Lower leg skin (tissue), 4 donors: ENCODE results near the gene MEAF6. TPM values are rescaled to one million over a fixed set of nuclear protein-coding genes. Genes with fewer than 3 reads are reported as not detected.

Experiments
- DNase-seq, 2 donors: peaks; one replicate each; pipeline ENCODE4 v3.0.0-alpha.2; 2019; ENCODE audit warnings: low spot score in 2 of 2
- H3K4me3 ChIP-seq: fragments of 200-600 bp; sonication (generic); 2 replicates; pipeline ENCODE4 v1.5.1; 2017; ENCODE audit warnings: mild to moderate bottlenecking, low read depth; ENCODE audit not compliant: poor library complexity, severe bottlenecking
- CTCF ChIP-seq, 3 donors: fragments of 450-650 bp; IDR thresholded peaks; one replicate each; pipeline ENCODE4 v1.5.1; 2016; ENCODE audit warnings: antibody characterized with exemption in 3 of 3, mild to moderate bottlenecking in 3 of 3, moderate library complexity in 2 of 3
- POLR2A ChIP-seq, 2 donors: fragments of 450-650 bp; IDR thresholded peaks; one replicate each; pipeline ENCODE4 v1.6.1; 2016 to 2017; ENCODE audit warnings: antibody characterized with exemption in 2 of 2, mild to moderate bottlenecking in 1 of 2, moderate library complexity in 1 of 2
- WGBS, 2 donors: methylation state at CpG; one replicate each; pipeline ENCODE4 v1.1.5; 2018; 5-methylcytosine and 5-hydroxymethylcytosine counted together
- intact Hi-C: fragments of 100-400 bp; cut with DNase I; formaldehyde crosslinking; loops from one replicate; pipeline ENCODE4 v1.15.0; 2023; ENCODE audit warnings: low total_unique reads
- total RNA-seq, 4 donors: library from RNA; depleted of rRNA; stranded (reverse); fragments of >200 nt; gene quantifications; one replicate each; pipeline ENCODE4 v1.1.0, GENCODE V29; 2016

MEAF6 gene
- total RNA-seq, 4 donors from 2014 or later, result 55.7 to 94.2 (median 77.8) TPM

GRCh38 chr1:37477946-37478345, 36.6 kb downstream of the MEAF6 start:
- intact Hi-C loops, result no loop called here
- TF ChIP-seq POLR2A (IDR thresholded peaks at IDR 0.05) (no peak), CTCF (IDR thresholded peaks at IDR 0.05) (no peak)
- DNase-seq, result peak in 1 of 2 donors; percentile 82
- peak overlapping the region; percentile 3 for H3K4me3 ChIP-seq
- 78 to 82% methylated on average over 5 of the region's 5 CpGs for WGBS, 2 donors

- peak in 1 of 2 donors; percentile 90 for DNase-seq
- H3K4me3 ChIP-seq, result peak overlapping the region; percentile 25
- intact Hi-C loops, result no loop called here
- no peak for TF ChIP-seq POLR2A (IDR thresholded peaks at IDR 0.05)
- TF ChIP-seq CTCF (IDR thresholded peaks at IDR 0.05), result no peak
- WGBS, 2 donors, result 13 to 21% methylated on average over 9 to 10 of the region's 10 CpGs
Measured at GRCh38 chr1:37477198-37477931, 37.2 kb downstream of the MEAF6 start.

DNA sequence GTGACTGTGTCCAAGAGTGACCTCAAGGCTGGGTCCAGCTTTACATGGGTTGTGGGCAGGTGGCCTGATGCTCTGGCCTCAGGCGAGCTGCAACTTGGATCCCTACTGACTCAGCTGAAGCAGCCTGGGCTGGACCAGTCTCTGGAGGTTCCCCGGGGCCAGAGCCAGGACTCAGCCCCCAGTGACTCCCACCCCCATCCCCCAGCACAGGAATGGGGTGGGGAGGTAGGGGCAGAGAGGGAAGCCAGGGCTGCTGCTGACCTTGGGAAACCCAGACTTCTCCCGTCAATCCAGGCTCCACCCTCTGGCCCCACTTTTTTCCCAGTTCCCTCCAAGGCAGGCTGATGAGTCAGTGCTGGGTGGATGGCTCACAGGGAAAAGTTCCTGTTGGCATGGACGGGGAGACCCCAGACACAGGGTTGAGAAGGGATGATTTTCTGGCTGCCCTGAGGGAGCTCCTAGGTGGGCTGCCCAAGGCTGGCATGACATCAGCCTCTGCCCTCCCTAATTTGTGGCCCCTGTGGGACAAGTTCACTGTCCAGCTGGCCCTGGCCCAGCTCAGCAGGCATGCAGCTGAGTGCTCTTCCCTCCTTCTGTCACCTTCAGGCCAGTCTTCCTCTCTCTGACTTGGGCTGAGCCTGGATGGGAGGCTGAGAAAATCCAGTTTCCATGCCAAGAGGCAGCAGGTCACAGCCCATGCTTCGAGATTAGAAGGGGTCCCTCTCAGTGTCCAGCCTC, 37.9 kb downstream of the MEAF6 start:
- WGBS, 2 donors, result 7 to 8% methylated on average over 3 to 5 of the region's 5 CpGs
- H3K4me3 ChIP-seq, result peak overlapping the region; percentile 57
- peak; percentile 81 to 95 for DNase-seq
- TF ChIP-seq CTCF (IDR thresholded peaks at IDR 0.05) (no peak), POLR2A (IDR thresholded peaks at IDR 0.05) (no peak)
- intact Hi-C loops, result no loop called here

- 38 to 40% methylated on average over 9 of the region's 9 CpGs for WGBS, 2 donors
- intact Hi-C loops, result no loop called here
- TF ChIP-seq CTCF (IDR thresholded peaks at IDR 0.05), result no peak
- no peak for TF ChIP-seq POLR2A (IDR thresholded peaks at IDR 0.05)
- peak in 1 of 2 donors; percentile 72 for DNase-seq
- H3K4me3 ChIP-seq, result peak overlapping the region; percentile 57
Measured at GRCh38 chr1:37476087-37476452, 38.5 kb downstream of the MEAF6 start.

DNA sequence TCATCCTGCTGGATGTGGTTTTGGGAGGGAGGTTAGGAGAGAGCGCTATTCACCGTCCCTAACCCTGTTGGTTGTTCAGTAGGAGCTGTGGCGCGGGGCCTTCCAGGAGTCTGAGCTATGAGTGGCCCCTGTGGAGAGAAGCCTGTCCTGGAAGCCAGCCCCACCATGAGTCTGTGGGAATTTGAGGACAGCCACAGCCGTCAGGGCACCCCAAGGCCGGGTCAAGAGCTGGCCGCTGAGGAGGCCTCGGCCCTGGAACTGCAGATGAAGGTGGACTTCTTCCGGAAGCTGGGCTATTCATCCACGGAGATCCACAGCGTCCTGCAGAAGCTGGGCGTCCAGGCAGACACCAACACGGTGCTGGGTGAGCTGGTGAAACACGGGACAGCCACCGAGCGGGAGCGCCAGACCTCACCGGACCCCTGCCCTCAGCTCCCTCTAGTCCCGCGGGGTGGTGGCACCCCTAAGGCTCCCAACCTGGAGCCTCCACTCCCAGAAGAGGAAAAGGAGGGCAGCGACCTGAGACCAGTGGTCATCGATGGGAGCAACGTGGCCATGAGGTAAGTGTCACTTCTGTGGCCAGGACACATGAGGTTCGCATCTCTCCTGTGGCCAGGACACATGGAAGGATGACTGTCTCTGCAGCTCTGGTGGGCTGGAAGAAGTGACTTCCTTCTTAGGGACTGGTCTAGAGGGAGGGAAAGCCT, 39.0 kb downstream of the MEAF6 start:
- DNase-seq, result no peak
- TF ChIP-seq POLR2A (IDR thresholded peaks at IDR 0.05) (no peak), CTCF (IDR thresholded peaks at IDR 0.05) (no peak)
- intact Hi-C loops, result no loop called here
- peak overlapping the region; percentile 57 for H3K4me3 ChIP-seq
- 62 to 65% methylated on average over 15 to 23 of the region's 24 CpGs for WGBS, 2 donors
